Stimulated activated naive B cell treated with anti-CD40 and anti-IgM and Interleukin-4, amounts not matched to agents 10 μg/mL and 1 μg/mL and 100 μg/mL, for 72 hours (primary cell): ENCODE measurements around the gene DDX1.

Experiments
- ATAC-seq, 2 donors: fragments of 150-1000 bp; cut with Tn5 transposase; replicated peaks; 2 replicates each; pipeline ENCODE4 v1.10.0; 2021; ENCODE audit warnings: moderate library complexity in 1 of 2
- DNase-seq: peaks from one replicate; pipeline ENCODE4 v3.0.0; 2021
- H3K27ac Mint-ChIP-seq: one replicate; pipeline ENCODE4 v1.8.0; 2022; ENCODE audit warnings: mild to moderate bottlenecking, mixed read lengths
- H3K27me3 Mint-ChIP-seq, 2 donors: one replicate each; pipeline ENCODE4 v1.8.0; 2022; ENCODE audit warnings: mixed read lengths in 2 of 2
- H3K36me3 Mint-ChIP-seq, 2 donors: one replicate each; pipeline ENCODE4 v1.8.0; 2022; ENCODE audit warnings: mixed read lengths in 2 of 2, mild to moderate bottlenecking in 1 of 2
- H3K4me1 Mint-ChIP-seq, 2 donors: one replicate each; pipeline ENCODE4 v1.8.0; 2022; ENCODE audit warnings: mixed read lengths in 2 of 2, mild to moderate bottlenecking in 1 of 2
- H3K4me3 Mint-ChIP-seq, 2 donors: one replicate each; pipeline ENCODE4 v1.8.0; 2022; ENCODE audit warnings: mild to moderate bottlenecking in 2 of 2, mixed read lengths in 2 of 2, moderate library complexity in 1 of 2
- H3K9me3 Mint-ChIP-seq, 2 donors: one replicate each; pipeline ENCODE4 v1.8.0; 2022; ENCODE audit warnings: mixed read lengths in 2 of 2, mild to moderate bottlenecking in 1 of 2

DDX1 gene

GRCh38 chr2:15664273-15665066 is 72.8 kb downstream of the DDX1 start:
- Mint-ChIP-seq H3K4me1 (no peaks in the 10 kb centered on the region), H3K9me3 (peaks cover 3 to 5% of the 10 kb centered on the region in 2 donors), H3K27ac (no peak overlapping the region), H3K4me3 (no peak overlapping the region), H3K36me3 (no peaks in the 10 kb centered on the region), H3K27me3 (peaks cover 8 to 21% of the 10 kb centered on the region in 2 donors)
- ATAC-seq = no peak
- DNase-seq = no peak

GRCh38 chr2:15665067-15665942 is 73.6 kb downstream of the DDX1 start:
- no peak overlapping the region for H3K4me3 Mint-ChIP-seq
- H3K4me1 Mint-ChIP-seq = no peaks in the 10 kb centered on the region
- no peaks in the 10 kb centered on the region for H3K36me3 Mint-ChIP-seq
- ATAC-seq (no peak), DNase-seq (no peak)
- H3K27ac Mint-ChIP-seq = no peak overlapping the region
- H3K27me3 Mint-ChIP-seq = peaks cover 8 to 21% of the 10 kb centered on the region in 2 donors
- H3K9me3 Mint-ChIP-seq = peaks cover 3 to 5% of the 10 kb centered on the region in 2 donors

- DNase-seq (no peak), ATAC-seq (no peak)
- Mint-ChIP-seq H3K27ac (no peak overlapping the region), H3K4me1 (no peaks in the 10 kb centered on the region), H3K4me3 (no peak overlapping the region), H3K36me3 (no peaks in the 10 kb centered on the region), H3K9me3 (peaks cover 3 to 5% of the 10 kb centered on the region in 2 donors), H3K27me3 (peaks cover 11 to 21% of the 10 kb centered on the region in 2 donors)
Observed at GRCh38 chr2:15665943-15666460, 74.3 kb downstream of the DDX1 start.

- no peak for ATAC-seq
- peaks cover 11 to 16% of the 10 kb centered on the region in 2 donors for H3K27me3 Mint-ChIP-seq
- no peaks in the 10 kb centered on the region for H3K4me1 Mint-ChIP-seq
- no peak overlapping the region for H3K4me3 Mint-ChIP-seq
- peaks cover 3 to 5% of the 10 kb centered on the region in 2 donors for H3K9me3 Mint-ChIP-seq
- no peak overlapping the region for H3K27ac Mint-ChIP-seq
- DNase-seq = no peak
- H3K36me3 Mint-ChIP-seq = no peaks in the 10 kb centered on the region
Observed at GRCh38 chr2:15666861-15667808, 75.5 kb downstream of the DDX1 start.

- no peak for ATAC-seq
- peaks cover 14 to 16% of the 10 kb centered on the region in 2 donors for H3K27me3 Mint-ChIP-seq
- no peak for DNase-seq
- no peaks in the 10 kb centered on the region for H3K4me1 Mint-ChIP-seq
- H3K9me3 Mint-ChIP-seq = peaks cover 3 to 5% of the 10 kb centered on the region in 2 donors
- H3K27ac Mint-ChIP-seq = no peak overlapping the region
- H3K36me3 Mint-ChIP-seq = no peaks in the 10 kb centered on the region
- no peak overlapping the region for H3K4me3 Mint-ChIP-seq
Observed at GRCh38 chr2:15667809-15668556, 76.3 kb downstream of the DDX1 start.

GRCh38 chr2:15668611-15669305 is 77.1 kb downstream of the DDX1 start:
- H3K4me3 Mint-ChIP-seq = no peak overlapping the region
- H3K27me3 Mint-ChIP-seq = peaks cover 19% of the 10 kb centered on the region in 2 donors
- DNase-seq (no peak), ATAC-seq (no peak)
- H3K9me3 Mint-ChIP-seq = peaks cover 2 to 3% of the 10 kb centered on the region in 2 donors
- H3K36me3 Mint-ChIP-seq = no peaks in the 10 kb centered on the region
- H3K4me1 Mint-ChIP-seq = no peaks in the 10 kb centered on the region
- H3K27ac Mint-ChIP-seq = no peak overlapping the region

GRCh38 chr2:15669375-15669910 is 77.8 kb downstream of the DDX1 start:
- DNase-seq (no peak), ATAC-seq (no peak)
- no peak overlapping the region for H3K27ac Mint-ChIP-seq

GRCh38 chr2:15670469-15670868 is 78.8 kb downstream of the DDX1 start:
- Mint-ChIP-seq H3K27me3 (peaks cover 22 to 24% of the 10 kb centered on the region in 2 donors), H3K4me1 (no peaks in the 10 kb centered on the region), H3K27ac (no peak overlapping the region), H3K36me3 (no peaks in the 10 kb centered on the region), H3K9me3 (no peaks in the 10 kb centered on the region), H3K4me3 (no peak overlapping the region)
- ATAC-seq (no peak), DNase-seq (no peak)

More at GRCh38 chr2:15669375-15669910, 77.8 kb downstream of the DDX1 start:
- H3K4me1 Mint-ChIP-seq = no peaks in the 10 kb centered on the region
- H3K4me3 Mint-ChIP-seq = no peak overlapping the region
- peaks cover 21 to 22% of the 10 kb centered on the region in 2 donors for H3K27me3 Mint-ChIP-seq
- H3K36me3 Mint-ChIP-seq = no peaks in the 10 kb centered on the region
- H3K9me3 Mint-ChIP-seq = no peaks in the 10 kb centered on the region

- no peak for ATAC-seq
- H3K27me3 Mint-ChIP-seq = peaks cover 22 to 24% of the 10 kb centered on the region in 2 donors
- H3K27ac Mint-ChIP-seq = no peak overlapping the region
- no peak for DNase-seq
- no peak overlapping the region for H3K4me3 Mint-ChIP-seq
- no peaks in the 10 kb centered on the region for H3K9me3 Mint-ChIP-seq
- H3K4me1 Mint-ChIP-seq = no peaks in the 10 kb centered on the region
- H3K36me3 Mint-ChIP-seq = no peaks in the 10 kb centered on the region
Observed at GRCh38 chr2:15670981-15671380, 79.3 kb downstream of the DDX1 start.

- Mint-ChIP-seq H3K27me3 (peaks cover 21 to 24% of the 10 kb centered on the region in 2 donors), H3K9me3 (no peaks in the 10 kb centered on the region), H3K4me3 (no peak overlapping the region), H3K4me1 (no peaks in the 10 kb centered on the region), H3K36me3 (no peaks in the 10 kb centered on the region), H3K27ac (no peak overlapping the region)
- ATAC-seq (no peak), DNase-seq (no peak)
Observed at GRCh38 chr2:15671409-15671808, 79.7 kb downstream of the DDX1 start.

GRCh38 chr2:15671842-15672815 is 80.5 kb downstream of the DDX1 start:
- H3K27ac Mint-ChIP-seq = no peak overlapping the region
- H3K36me3 Mint-ChIP-seq = no peaks in the 10 kb centered on the region
- DNase-seq = no peak
- no peak overlapping the region for H3K4me3 Mint-ChIP-seq
- peaks cover 14 to 22% of the 10 kb centered on the region in 2 donors for H3K27me3 Mint-ChIP-seq
- no peak for ATAC-seq
- H3K4me1 Mint-ChIP-seq = no peaks in the 10 kb centered on the region
- no peaks in the 10 kb centered on the region for H3K9me3 Mint-ChIP-seq
